Effector memory CD8-positive, alpha-beta T cell (primary cell): ENCODE data around the gene PIR.

ENCODE experiments used
- ATAC-seq: fragments of 150-1000 bp; cut with Tn5 transposase; replicated peaks from 2 replicates; pipeline ENCODE4 v1.10.0; 2021; ENCODE audit warnings: mild to moderate bottlenecking, moderate library complexity
- DNase-seq, 3 experiments: peaks; one replicate each; pipeline ENCODE4 v3.0.0; 2021
- H3K27ac Mint-ChIP-seq, 2 donors: one replicate each; pipeline ENCODE4 v1.8.0; 2022; ENCODE audit warnings: mild to moderate bottlenecking in 2 of 2, mixed read lengths in 2 of 2, moderate library complexity in 2 of 2
- H3K27me3 Mint-ChIP-seq, 2 donors: one replicate each; pipeline ENCODE4 v1.8.0; 2022; ENCODE audit warnings: mixed read lengths in 2 of 2
- H3K36me3 Mint-ChIP-seq: one replicate; pipeline ENCODE4 v1.8.0; 2022; ENCODE audit warnings: mild to moderate bottlenecking, moderate library complexity, mixed read lengths; ENCODE audit not compliant: insufficient read depth
- H3K4me1 Mint-ChIP-seq, 2 donors: one replicate each; pipeline ENCODE4 v1.8.0; 2022; ENCODE audit warnings: low read depth in 2 of 2, mixed read lengths in 2 of 2
- H3K4me3 Mint-ChIP-seq, 2 donors: one replicate each; pipeline ENCODE4 v1.8.0; 2022; ENCODE audit warnings: mild to moderate bottlenecking in 2 of 2, mixed read lengths in 2 of 2, moderate library complexity in 2 of 2
- H3K9me3 Mint-ChIP-seq, 2 donors: one replicate each; pipeline ENCODE4 v1.8.0; 2022; ENCODE audit warnings: mixed read lengths in 2 of 2

PIR gene

GRCh38 chrX:15430076-15430475, 63.1 kb downstream of the PIR start:
- Mint-ChIP-seq H3K27ac (no peak overlapping the region), H3K36me3 (no peaks in the 10 kb centered on the region), H3K27me3 (peaks cover 23 to 28% of the 10 kb centered on the region in 2 donors), H3K4me1 (no peaks in the 10 kb centered on the region), H3K9me3 (peaks cover 0 to 3% of the 10 kb centered on the region in 2 donors), H3K4me3 (no peak overlapping the region)
- ATAC-seq: no peak
- DNase-seq: no peak

DNA sequence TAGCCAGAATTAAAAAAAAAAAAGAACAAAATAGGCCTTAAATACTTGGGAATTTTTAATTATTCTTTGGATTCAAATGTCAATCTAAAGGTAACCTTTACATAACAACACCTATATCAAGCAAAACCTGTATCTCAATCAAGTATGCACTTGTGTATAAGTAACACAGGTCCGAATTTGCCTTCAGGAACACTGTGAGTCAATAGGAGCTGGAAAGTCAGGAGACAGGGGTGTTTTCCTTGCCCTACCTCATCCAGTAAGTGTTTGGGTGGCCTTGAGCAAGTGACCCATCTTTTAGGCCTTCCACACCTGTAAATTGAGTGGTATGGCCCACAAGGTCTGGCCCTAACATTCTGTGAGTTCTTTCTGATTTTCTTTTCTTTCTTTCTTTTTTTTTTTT, 68.1 kb downstream of the PIR start:
- H3K36me3 Mint-ChIP-seq: no peaks in the 10 kb centered on the region
- H3K9me3 Mint-ChIP-seq: no peaks in the 10 kb centered on the region
- DNase-seq (no peak), ATAC-seq (no peak)
- H3K4me1 Mint-ChIP-seq: no peaks in the 10 kb centered on the region
- H3K4me3 Mint-ChIP-seq: no peak overlapping the region
- no peak overlapping the region for H3K27ac Mint-ChIP-seq
- H3K27me3 Mint-ChIP-seq: peaks cover 0 to under 1% of the 10 kb centered on the region in 2 donors

GRCh38 chrX:15418707-15419181, 74.4 kb downstream of the PIR start:
- Mint-ChIP-seq H3K4me1 (no peaks in the 10 kb centered on the region), H3K27ac (no peak overlapping the region), H3K27me3 (no peaks in the 10 kb centered on the region), H3K9me3 (peaks cover 0 to 2% of the 10 kb centered on the region in 2 donors), H3K4me3 (no peak overlapping the region), H3K36me3 (no peaks in the 10 kb centered on the region)
- ATAC-seq (no peak), DNase-seq (no peak)

GRCh38 chrX:15418041-15418706, 75.0 kb downstream of the PIR start:
- Mint-ChIP-seq H3K36me3 (no peaks in the 10 kb centered on the region), H3K27me3 (peaks cover 1 to 3% of the 10 kb centered on the region in 2 donors), H3K4me1 (no peaks in the 10 kb centered on the region), H3K27ac (no peak overlapping the region), H3K9me3 (peaks cover 0 to 2% of the 10 kb centered on the region in 2 donors), H3K4me3 (no peak overlapping the region)
- ATAC-seq: no peak
- no peak for DNase-seq

GRCh38 chrX:15416133-15416993, 76.8 kb downstream of the PIR start:
- H3K36me3 Mint-ChIP-seq: no peaks in the 10 kb centered on the region
- peaks cover 0 to 2% of the 10 kb centered on the region in 2 donors for H3K9me3 Mint-ChIP-seq
- DNase-seq (no peak), ATAC-seq (no peak)
- H3K27ac Mint-ChIP-seq: no peak overlapping the region
- H3K4me1 Mint-ChIP-seq: no peaks in the 10 kb centered on the region
- peaks cover 10 to 14% of the 10 kb centered on the region in 2 donors for H3K27me3 Mint-ChIP-seq
- H3K4me3 Mint-ChIP-seq: no peak overlapping the region

DNA sequence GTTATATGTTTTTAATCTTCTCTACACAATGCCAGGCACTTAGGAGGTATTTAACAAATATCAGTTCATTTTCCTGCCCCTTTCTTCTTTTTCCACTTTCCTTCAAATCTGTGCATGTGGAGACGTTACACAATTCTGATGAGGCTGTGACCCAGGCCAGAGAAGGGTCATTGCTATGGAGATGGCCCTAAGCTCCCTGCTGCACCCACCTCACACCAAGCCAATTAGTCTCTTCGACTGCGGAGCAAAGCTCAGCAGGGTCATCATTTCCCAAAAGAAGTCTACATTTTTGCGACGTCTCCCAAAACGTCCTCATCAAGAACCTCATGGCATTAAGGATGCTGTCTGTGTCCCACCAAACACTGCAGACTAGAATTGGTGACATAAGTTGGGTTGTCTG, 80.0 kb downstream of the PIR start:
- H3K27me3 Mint-ChIP-seq: peaks cover 14 to 20% of the 10 kb centered on the region in 2 donors
- ATAC-seq: no peak

GRCh38 chrX:15410947-15411346, 82.2 kb downstream of the PIR start:
- ATAC-seq (no peak), DNase-seq (no peak)
- Mint-ChIP-seq H3K27ac (no peak overlapping the region), H3K4me1 (no peaks in the 10 kb centered on the region), H3K27me3 (peaks cover 14 to 21% of the 10 kb centered on the region in 2 donors), H3K36me3 (no peaks in the 10 kb centered on the region), H3K9me3 (no peaks in the 10 kb centered on the region), H3K4me3 (no peak overlapping the region)

More for the DNA sequence above, 80.0 kb downstream of the PIR start:
- no peak for DNase-seq
- no peaks in the 10 kb centered on the region for H3K4me1 Mint-ChIP-seq
- no peak overlapping the region for H3K4me3 Mint-ChIP-seq
- peaks cover 0 to 2% of the 10 kb centered on the region in 2 donors for H3K9me3 Mint-ChIP-seq
- no peak overlapping the region for H3K27ac Mint-ChIP-seq
- no peaks in the 10 kb centered on the region for H3K36me3 Mint-ChIP-seq

- no peak for ATAC-seq
- Mint-ChIP-seq H3K4me3 (no peak overlapping the region), H3K27me3 (peaks cover 14 to 21% of the 10 kb centered on the region in 2 donors), H3K4me1 (no peaks in the 10 kb centered on the region), H3K9me3 (no peaks in the 10 kb centered on the region), H3K36me3 (no peaks in the 10 kb centered on the region), H3K27ac (no peak overlapping the region)
- no peak for DNase-seq
These were observed 82.7 kb downstream of the PIR start for GRCh38 chrX:15410430-15410829.

DNA sequence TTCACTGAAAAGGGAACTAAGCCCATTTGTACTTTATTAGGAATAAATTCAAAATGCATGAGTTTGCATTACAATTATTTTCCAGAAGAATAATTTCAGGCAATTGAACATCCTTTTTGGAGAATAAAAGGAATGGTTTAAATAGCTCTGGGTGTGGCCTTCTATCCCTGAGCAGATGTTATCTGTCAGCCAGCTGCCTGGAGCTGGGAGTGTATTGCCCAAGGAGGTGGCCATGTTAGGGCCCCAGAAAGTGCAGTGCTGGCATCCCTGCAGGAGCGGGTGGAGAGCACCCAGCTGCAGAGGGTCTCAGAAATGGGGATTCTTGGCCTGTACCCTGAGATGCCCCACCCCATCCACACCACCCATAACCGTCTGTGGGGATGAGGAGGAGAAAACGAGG, 87.3 kb downstream of the PIR start:
- Mint-ChIP-seq H3K4me3 (no peak overlapping the region), H3K36me3 (no peaks in the 10 kb centered on the region), H3K27ac (no peak overlapping the region), H3K27me3 (peaks cover 0 to 11% of the 10 kb centered on the region in 2 donors), H3K4me1 (no peaks in the 10 kb centered on the region), H3K9me3 (no peaks in the 10 kb centered on the region)
- no peak for ATAC-seq
- DNase-seq: no peak

DNA sequence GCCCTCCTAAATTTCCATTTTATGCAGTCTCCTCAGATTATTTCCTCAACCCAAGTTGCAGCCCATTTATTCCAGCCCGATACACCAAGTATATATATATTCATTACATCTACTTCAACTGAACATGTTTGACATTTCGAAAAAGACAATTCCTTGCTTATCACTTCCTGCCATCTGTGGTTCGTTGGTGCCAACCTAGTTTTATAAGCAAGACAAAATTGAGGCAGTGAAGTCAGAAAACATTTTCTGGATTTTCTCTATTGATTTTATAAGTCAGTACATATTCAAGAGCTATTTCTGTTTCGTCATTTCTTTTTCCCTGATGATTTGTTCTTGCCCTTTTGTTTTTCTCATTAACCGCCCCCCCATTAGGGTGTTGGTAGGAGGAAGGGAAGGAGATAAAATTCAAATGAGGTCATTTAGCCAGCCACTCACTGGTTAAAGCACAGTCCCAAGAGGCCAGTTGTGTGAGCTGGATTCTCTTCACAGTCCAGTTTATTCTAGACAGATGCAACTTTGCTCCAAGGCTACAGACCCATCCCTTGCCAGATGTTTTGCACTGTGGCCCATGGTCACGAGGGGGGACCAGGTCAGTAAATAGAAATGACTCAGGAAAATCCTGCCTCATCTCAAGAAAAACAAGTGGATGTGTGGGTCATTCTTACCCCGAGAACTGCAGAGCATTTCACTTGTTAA, 88.6 kb downstream of the PIR start:
- DNase-seq (no peak), ATAC-seq (no peak)
- Mint-ChIP-seq H3K36me3 (no peaks in the 10 kb centered on the region), H3K9me3 (no peaks in the 10 kb centered on the region), H3K4me3 (no peak overlapping the region), H3K4me1 (no peaks in the 10 kb centered on the region), H3K27ac (no peak overlapping the region), H3K27me3 (peaks cover 0 to 11% of the 10 kb centered on the region in 2 donors)

DNA sequence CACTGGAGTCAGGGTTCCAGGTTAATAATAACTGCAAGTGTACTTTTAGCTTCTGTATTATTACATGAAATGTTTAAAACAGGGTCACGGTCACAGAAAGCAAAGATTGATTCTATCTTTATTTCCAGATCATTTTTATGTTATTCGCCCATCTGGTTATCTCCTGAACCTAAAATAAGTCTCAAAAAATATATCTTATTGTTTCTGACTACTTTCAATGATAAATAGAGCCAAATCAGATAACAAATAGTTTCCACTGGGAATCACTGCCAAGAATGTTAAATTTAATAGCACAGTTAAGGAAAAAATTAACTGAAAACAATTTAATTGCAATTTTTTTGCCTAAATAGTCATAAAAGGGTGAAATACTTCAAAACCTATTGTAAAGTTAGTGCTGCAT, 91.8 kb downstream of the PIR start:
- ATAC-seq: no peak
- Mint-ChIP-seq H3K4me3 (no peak overlapping the region), H3K9me3 (no peaks in the 10 kb centered on the region), H3K27me3 (peaks cover 0 to 10% of the 10 kb centered on the region in 2 donors), H3K36me3 (no peaks in the 10 kb centered on the region), H3K4me1 (no peaks in the 10 kb centered on the region), H3K27ac (no peak overlapping the region)
- no peak for DNase-seq

- Mint-ChIP-seq H3K27me3 (peaks cover 0 to 10% of the 10 kb centered on the region in 2 donors), H3K4me3 (no peak overlapping the region), H3K36me3 (no peaks in the 10 kb centered on the region), H3K9me3 (no peaks in the 10 kb centered on the region), H3K27ac (no peak overlapping the region), H3K4me1 (no peaks in the 10 kb centered on the region)
- no peak for ATAC-seq
- no peak for DNase-seq
These were observed 93.2 kb downstream of the PIR start for GRCh38 chrX:15399962-15400391.

GRCh38 chrX:15398874-15399273, 94.3 kb downstream of the PIR start:
- DNase-seq (no peak), ATAC-seq (no peak)
- no peaks in the 10 kb centered on the region for H3K4me1 Mint-ChIP-seq
- no peaks in the 10 kb centered on the region for H3K9me3 Mint-ChIP-seq
- no peaks in the 10 kb centered on the region for H3K36me3 Mint-ChIP-seq
- no peak overlapping the region for H3K27ac Mint-ChIP-seq
- peaks cover 0 to 10% of the 10 kb centered on the region in 2 donors for H3K27me3 Mint-ChIP-seq
- no peak overlapping the region for H3K4me3 Mint-ChIP-seq
